Neural crest cell (in vitro differentiated cells): ENCODE measurements around the gene PSG4. TPM values are rescaled to one million over a fixed set of nuclear protein-coding genes. Genes with fewer than 3 reads are reported as not detected.
"Not testable (repeated sequence)": the region's sequence is repeated elsewhere in the genome, so short reads cannot be mapped to it uniquely, and the experiment has no call there.

ENCODE experiments used
- DNase-seq: peaks from one replicate; pipeline ENCODE4 v3.0.0; 2021; ENCODE audit warnings: low read depth, mixed read lengths, low spot score
- H3K27ac Mint-ChIP-seq: one replicate; pipeline ENCODE4 v1.8.0; 2021; ENCODE audit warnings: mild to moderate bottlenecking, mixed read lengths; ENCODE audit not compliant: unreplicated experiment
- H3K27me3 Mint-ChIP-seq: 2 replicates; pipeline ENCODE4 v1.8.0; 2021; ENCODE audit warnings: low read depth, mild to moderate bottlenecking, mixed read lengths
- H3K36me3 Mint-ChIP-seq: 2 replicates; pipeline ENCODE4 v1.8.0; 2021; ENCODE audit warnings: low read depth, mild to moderate bottlenecking, mixed read lengths
- H3K4me1 Mint-ChIP-seq: 2 replicates; pipeline ENCODE4 v1.8.0; 2021; ENCODE audit warnings: mixed read lengths
- H3K4me3 Mint-ChIP-seq: one replicate; pipeline ENCODE4 v1.8.0; 2021; ENCODE audit warnings: mild to moderate bottlenecking, mixed read lengths
- H3K9me3 Mint-ChIP-seq: 2 replicates; pipeline ENCODE4 v1.8.0; 2021; ENCODE audit warnings: mixed read lengths
- total RNA-seq: library from RNA; stranded (reverse); gene quantifications from 2 replicates; pipeline ENCODE4 v1.2.1, GENCODE V29; 2021
- TF ChIP-seq, protein P1 (sequence below): fragments of 200-600 bp; sonication (generic); conservative IDR thresholded peaks from 2 replicates; pipeline ENCODE4 v1.5.0; 2021; ENCODE audit warnings: antibody characterized with exemption, mild to moderate bottlenecking

The PSG4 gene
- total RNA-seq, 1 donor from 2014 or later: not detected

DNA sequence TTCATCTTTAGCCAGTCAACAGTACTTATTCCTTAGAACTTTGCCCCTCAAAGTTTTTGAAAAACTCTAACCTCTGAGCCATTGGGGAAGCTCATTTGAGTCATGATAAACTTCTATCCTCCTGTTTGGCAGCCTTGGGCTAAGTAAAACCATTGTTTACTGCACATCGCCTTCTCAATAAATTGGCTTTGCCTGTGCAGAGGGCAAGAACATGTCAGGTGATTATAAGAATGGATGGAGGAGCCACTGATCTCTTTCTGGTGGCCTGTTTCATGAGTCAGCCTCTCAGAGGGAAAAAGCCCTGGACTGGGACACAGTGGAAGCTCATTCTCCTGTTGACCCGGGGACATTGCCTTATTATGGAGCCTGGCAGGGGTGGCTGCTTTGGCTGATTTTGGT, 19.4 kb upstream of the PSG4 start:
- DNase-seq: no peak
- Mint-ChIP-seq H3K9me3 (no peaks in the 10 kb centered on the region), H3K4me1 (no peaks in the 10 kb centered on the region), H3K27ac (no peak overlapping the region), H3K36me3 (no peaks in the 10 kb centered on the region), H3K27me3 (no peaks in the 10 kb centered on the region), H3K4me3 (no peak overlapping the region)
- TF ChIP-seq, protein P1, sequence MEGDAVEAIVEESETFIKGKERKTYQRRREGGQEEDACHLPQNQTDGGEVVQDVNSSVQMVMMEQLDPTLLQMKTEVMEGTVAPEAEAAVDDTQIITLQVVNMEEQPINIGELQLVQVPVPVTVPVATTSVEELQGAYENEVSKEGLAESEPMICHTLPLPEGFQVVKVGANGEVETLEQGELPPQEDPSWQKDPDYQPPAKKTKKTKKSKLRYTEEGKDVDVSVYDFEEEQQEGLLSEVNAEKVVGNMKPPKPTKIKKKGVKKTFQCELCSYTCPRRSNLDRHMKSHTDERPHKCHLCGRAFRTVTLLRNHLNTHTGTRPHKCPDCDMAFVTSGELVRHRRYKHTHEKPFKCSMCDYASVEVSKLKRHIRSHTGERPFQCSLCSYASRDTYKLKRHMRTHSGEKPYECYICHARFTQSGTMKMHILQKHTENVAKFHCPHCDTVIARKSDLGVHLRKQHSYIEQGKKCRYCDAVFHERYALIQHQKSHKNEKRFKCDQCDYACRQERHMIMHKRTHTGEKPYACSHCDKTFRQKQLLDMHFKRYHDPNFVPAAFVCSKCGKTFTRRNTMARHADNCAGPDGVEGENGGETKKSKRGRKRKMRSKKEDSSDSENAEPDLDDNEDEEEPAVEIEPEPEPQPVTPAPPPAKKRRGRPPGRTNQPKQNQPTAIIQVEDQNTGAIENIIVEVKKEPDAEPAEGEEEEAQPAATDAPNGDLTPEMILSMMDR: no peak

DNA sequence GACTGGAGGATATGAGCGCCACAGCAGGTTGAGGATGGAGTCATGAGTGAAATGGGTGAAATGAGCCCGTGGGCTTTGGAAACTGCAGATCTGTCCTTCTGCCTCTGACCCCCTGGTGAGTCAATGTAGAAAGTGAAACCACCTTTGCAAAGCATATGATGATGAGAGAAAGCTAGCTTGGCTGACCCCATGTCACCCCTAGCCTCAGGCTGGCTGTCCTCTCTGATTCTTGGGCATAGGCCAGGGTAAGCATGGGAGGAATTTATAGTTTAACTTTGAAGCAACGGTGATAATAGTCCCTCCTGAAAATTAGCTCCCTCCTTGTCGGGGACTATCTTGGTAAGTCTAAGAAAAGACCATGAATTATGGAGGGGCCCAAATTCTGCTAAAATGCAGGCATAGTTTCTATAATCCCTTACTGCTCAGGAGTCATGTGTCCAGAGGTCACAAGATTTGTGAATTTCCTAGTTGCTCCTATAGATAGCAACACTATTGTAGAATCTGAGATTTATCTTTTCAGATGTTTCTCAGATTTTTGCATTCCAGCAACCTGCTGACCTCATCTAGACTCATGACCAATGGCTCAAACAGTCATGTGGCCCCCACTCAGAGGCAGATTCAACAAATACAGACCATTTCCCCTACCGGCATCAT, 18.9 kb upstream of the PSG4 start:
- H3K4me1 Mint-ChIP-seq, DNase-seq, H3K27me3 Mint-ChIP-seq, H3K4me3 Mint-ChIP-seq, H3K9me3 Mint-ChIP-seq, H3K36me3 Mint-ChIP-seq, H3K27ac Mint-ChIP-seq: not testable (repeated sequence)

DNA sequence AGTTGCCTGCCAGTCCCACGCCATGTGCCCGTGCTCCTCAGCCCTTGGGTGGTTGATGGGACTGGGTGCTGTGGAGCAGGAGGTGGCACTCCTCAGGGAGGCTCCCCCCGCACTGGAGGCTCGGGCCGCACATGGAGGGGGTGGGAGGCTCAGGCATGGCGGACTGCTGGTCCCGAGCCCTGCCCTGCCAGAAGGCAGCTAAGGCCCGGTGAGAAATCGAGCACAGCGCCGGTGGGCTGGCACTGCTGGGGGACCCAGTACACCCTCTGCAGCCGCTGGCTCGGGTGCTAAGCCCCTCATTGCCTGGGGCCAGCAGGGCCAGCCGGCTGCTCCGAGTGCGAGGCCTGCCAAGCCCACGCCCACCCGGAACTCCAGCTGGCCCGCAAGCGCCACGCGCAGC, 16.5 kb upstream of the PSG4 start:
- not testable (repeated sequence) for H3K9me3 Mint-ChIP-seq, H3K27me3 Mint-ChIP-seq, DNase-seq, H3K4me3 Mint-ChIP-seq, H3K27ac Mint-ChIP-seq, H3K4me1 Mint-ChIP-seq, H3K36me3 Mint-ChIP-seq

DNA sequence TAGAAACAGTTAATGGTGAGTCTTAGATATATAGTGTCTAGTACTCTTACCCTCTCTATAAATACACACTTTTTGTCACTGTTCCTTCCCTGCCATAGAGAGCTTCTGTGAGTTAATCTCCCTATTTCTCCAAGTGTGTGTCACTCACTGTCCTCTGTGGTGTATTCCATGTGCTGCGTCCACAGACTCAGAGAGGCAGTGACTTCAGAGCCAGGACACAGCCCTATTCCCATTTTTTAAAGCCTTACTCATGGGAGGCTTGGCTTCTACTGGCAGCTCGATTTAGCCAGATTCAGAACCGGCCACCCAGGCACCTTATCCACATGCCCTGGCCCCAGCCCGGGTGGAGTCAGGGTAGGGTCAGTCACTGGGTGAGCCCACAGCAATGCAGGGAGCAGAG, 13.7 kb upstream of the PSG4 start:
- not testable (repeated sequence) for H3K4me3 Mint-ChIP-seq, H3K27me3 Mint-ChIP-seq, H3K27ac Mint-ChIP-seq, H3K36me3 Mint-ChIP-seq, H3K9me3 Mint-ChIP-seq, H3K4me1 Mint-ChIP-seq, DNase-seq

DNA sequence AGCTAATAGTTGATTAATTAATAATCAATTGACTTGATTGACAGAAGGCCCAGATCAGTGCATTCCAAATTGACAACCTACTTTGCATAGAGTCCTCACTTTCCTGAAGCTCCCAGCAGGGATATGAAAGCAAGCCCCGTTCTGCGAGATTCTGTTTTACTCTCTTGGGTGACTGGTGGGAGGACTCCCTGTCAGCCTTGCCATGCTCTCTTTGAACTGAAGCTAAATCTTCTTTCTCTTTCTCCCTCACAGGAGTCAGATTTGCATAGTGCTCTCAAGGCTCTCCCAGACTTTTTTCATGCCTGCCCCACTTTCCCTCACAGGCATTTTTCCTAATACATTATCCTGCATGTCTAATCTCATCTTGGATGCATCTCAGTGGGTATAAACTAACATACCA, 10.4 kb upstream of the PSG4 start:
- not testable (repeated sequence) for H3K9me3 Mint-ChIP-seq, H3K4me1 Mint-ChIP-seq, H3K36me3 Mint-ChIP-seq, H3K4me3 Mint-ChIP-seq, H3K27me3 Mint-ChIP-seq, H3K27ac Mint-ChIP-seq, DNase-seq

DNA sequence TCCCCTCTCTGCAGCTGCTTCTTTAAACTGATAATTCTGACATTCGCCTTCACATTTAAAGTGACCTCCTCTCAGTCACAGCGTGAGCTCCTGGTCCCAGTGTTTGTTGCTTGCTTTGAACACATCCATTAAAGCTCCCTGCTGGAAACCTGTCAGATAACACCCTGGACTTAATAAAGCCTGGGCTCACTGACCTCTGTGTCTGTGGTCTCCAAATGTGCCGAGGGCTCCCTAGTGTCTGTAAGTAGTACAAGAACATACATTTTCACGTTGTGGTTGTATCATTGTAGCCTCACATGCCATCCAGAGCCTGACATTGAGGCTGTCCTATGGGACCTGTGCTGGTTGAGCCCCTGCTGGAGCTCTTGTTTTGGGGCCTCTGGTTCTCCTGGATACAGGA, 2.6 kb upstream of the PSG4 start:
- H3K27me3 Mint-ChIP-seq: no peaks in the 10 kb centered on the region
- H3K9me3 Mint-ChIP-seq: no peaks in the 10 kb centered on the region
- H3K4me3 Mint-ChIP-seq: no peak overlapping the region
- no peak overlapping the region for H3K27ac Mint-ChIP-seq
- H3K36me3 Mint-ChIP-seq: no peaks in the 10 kb centered on the region
- no peak for DNase-seq
- H3K4me1 Mint-ChIP-seq: no peaks in the 10 kb centered on the region
- TF ChIP-seq, protein P1: no peak

DNA sequence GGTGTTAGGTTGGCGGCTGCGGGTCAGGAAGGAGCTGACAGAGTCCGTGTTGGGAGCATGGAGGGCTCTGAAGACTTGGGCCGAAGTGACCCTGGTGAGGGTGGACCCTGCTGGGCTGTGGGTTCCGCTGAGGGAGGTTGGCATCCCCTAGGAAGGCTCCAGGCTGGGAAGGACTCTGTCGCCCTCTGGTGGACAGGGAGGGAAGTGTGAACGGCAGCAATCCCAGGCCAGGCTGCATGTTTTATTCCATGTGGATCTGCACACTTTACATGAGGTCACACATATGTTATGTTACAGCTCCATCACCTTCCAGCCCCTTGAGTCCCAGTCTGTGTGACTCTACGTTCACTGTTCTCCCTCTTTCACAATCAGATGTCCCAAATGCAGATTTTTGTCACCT, 1.7 kb upstream of the PSG4 start:
- not testable (repeated sequence) for DNase-seq, H3K27me3 Mint-ChIP-seq, H3K36me3 Mint-ChIP-seq, H3K4me3 Mint-ChIP-seq, H3K27ac Mint-ChIP-seq, H3K4me1 Mint-ChIP-seq, H3K9me3 Mint-ChIP-seq
- TF ChIP-seq, protein P1: peak; percentile 18

DNA sequence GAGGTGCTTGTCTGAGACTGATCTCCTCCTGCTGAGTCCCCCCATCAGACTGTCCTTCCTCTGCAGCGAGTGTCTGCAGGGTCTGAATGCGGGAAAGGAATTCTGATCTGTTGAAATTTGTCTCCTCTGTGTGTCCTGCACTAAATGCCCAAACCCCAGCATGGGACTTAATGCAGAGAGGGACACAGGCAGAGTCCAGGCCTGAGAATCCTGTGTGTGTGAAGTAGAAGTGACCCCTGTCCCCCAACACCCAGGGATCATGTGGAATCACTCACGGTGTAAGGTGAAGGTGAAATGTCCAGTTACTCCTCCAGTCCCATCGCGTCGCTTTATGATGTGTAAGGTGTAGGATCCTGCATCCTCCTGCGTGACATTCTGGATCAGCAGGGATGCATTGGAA, 1.8 kb downstream of the PSG4 start:
- not testable (repeated sequence) for H3K9me3 Mint-ChIP-seq, DNase-seq, H3K4me3 Mint-ChIP-seq, H3K36me3 Mint-ChIP-seq, H3K27ac Mint-ChIP-seq, H3K4me1 Mint-ChIP-seq, H3K27me3 Mint-ChIP-seq

DNA sequence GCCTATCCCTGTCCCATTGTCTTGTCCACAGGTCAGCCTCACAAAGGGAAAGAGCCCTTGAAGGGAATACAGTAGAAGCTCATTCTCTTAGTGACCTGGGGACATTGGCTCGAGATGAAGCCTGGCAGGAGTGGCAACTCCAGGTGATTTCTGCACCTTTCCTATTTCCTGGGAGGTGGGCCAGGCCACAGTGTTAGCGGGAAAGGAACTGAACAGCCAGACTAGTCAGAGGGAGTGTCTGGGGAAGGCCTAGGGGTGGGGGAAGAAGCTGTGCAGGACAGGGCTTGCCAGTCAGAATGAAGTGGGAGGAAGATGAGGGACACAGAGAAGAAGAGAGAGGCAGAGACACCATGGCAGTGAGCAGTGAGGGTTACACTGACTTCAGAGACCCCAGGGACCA, 3.5 kb downstream of the PSG4 start:
- H3K27me3 Mint-ChIP-seq, H3K36me3 Mint-ChIP-seq, H3K9me3 Mint-ChIP-seq, H3K4me1 Mint-ChIP-seq, H3K27ac Mint-ChIP-seq, DNase-seq, H3K4me3 Mint-ChIP-seq: not testable (repeated sequence)

DNA sequence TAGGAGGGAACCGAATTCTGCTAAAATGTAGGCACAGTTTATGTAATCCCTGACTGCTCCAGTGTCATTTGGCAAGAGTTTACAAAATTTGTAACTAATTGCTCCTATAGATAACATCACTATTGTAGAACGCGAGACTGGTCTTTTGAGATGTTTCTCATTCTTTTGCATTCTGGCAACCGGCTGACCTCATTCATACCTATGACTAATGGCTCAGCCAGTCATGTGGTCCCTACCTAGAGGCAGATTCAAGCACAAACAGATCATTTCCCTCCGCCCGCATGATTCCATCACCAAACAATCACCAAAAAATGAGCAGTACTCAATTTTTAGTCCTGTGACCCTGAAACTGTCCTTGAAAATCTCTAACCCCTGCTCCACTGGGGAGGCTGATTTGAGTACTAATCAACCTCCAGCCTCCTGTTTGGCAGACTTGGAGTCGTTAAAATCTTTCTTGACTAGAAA, 4.1 kb downstream of the PSG4 start:
- H3K27me3 Mint-ChIP-seq, DNase-seq, H3K27ac Mint-ChIP-seq, H3K4me3 Mint-ChIP-seq, H3K4me1 Mint-ChIP-seq, H3K36me3 Mint-ChIP-seq, H3K9me3 Mint-ChIP-seq: not testable (repeated sequence)

DNA sequence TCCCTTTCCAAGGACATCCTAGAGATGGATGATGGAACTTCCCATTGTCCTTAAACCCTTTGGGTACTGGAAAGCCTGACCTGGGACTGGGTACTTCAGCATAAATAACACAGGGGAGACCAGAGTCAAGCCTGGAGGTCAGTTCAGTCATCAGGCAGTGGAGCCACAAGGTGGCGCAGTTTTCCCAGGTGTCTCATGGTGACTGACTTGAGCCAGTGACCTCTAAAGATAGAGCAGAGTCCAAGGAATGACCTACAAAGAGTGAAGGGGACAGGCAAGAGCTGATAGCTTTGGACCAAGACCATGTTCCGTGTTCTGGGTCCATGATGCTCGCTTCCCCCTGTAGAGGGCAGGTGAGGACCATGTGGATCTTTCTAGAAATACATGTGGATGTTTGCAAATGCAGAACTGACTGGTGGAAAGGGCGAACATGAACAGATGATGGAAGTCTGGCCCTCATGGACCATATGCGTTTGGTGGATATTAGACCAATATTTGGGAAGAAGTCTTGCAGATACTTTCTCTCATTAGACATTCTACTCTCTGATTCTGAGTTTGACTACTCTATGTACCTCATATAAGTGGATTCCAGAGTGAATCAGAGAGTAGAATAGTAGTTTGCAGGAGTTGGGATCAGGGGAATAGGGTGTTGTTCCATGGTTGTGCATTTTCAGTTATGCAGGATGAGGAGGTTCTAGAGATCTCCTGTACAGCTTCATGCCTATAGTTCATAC, 6.6 kb downstream of the PSG4 start:
- not testable (repeated sequence) for H3K4me3 Mint-ChIP-seq, DNase-seq, H3K36me3 Mint-ChIP-seq, H3K4me1 Mint-ChIP-seq, H3K27me3 Mint-ChIP-seq, H3K27ac Mint-ChIP-seq, H3K9me3 Mint-ChIP-seq
